ENCODE data around the gene RHBDL3. TPM values are rescaled to one million over a fixed set of nuclear protein-coding genes. Genes with fewer than 3 reads are reported as not detected.

The RHBDL3 gene
- total and polyA plus RNA-seq, 9 donors = 0.83 to 5.6 (median 2.0) TPM

DNA sequence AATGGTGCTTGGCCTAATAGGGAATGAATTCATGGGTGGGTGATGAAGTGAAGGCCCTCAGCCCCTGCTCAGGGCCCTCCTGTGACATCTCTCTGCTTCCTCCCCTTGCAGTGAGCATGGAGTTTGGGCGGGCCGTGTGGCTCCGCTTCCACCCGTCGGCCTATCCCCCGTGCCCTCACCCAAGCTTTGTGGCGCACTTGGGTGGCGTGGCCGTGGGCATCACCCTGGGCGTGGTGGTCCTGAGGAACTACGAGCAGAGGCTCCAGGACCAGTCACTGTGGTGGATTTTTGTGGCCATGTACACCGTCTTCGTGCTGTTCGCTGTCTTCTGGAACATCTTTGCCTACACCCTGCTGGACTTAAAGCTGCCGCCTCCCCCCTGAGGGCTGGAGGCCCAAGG is 55.2 kb downstream of the RHBDL3 start:
- H3K27me3 ChIP-seq = no peaks in the 10 kb centered on the region
- intact Hi-C loops (cut with DNase I) = loop anchor here in 1 of 4 donors (5.0 kb wide), 1 partner anchor 69 kb away; no protein-coding TSS in a partner anchor

DNA sequence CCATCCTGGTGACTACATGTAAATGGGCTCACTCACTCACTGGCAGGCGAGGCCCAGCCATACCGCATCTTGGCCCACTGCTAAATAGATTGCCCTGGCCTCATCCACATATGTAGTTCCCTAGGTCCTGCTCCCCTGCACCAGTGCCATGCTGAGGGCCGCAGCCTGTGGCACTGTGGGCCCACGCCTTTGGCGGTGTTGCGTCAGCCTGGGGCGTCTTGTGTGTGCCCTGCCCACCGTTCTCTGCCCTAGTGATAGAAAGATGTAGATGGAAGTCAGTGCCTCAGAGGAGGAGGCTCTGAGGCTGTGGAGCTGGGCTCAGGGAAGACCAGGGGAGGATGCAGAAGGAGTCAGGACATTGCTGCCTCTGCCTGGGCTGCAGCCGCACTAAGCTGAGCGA is 57.4 kb downstream of the RHBDL3 start:
- no peaks in the 10 kb centered on the region for H3K27me3 ChIP-seq
- no peaks in the 10 kb centered on the region for H3K4me1 ChIP-seq (ENCODE audit: insufficient read depth)
- intact Hi-C loops (cut with DNase I) = loop anchor here in 2 of 4 donors (2.0 to 5.0 kb wide), 2 partner anchors 71 to 72 kb away; no protein-coding TSS in a partner anchor
- H3K9me3 ChIP-seq = no peaks in the 10 kb centered on the region
- H3K4me3 ChIP-seq = no peak overlapping the region
- DNase-seq = no peak
- WGBS, 3 donors = 94 to 98% (median 96%) methylated on average over 10 of the region's 10 CpGs
- TF ChIP-seq, protein P1, sequence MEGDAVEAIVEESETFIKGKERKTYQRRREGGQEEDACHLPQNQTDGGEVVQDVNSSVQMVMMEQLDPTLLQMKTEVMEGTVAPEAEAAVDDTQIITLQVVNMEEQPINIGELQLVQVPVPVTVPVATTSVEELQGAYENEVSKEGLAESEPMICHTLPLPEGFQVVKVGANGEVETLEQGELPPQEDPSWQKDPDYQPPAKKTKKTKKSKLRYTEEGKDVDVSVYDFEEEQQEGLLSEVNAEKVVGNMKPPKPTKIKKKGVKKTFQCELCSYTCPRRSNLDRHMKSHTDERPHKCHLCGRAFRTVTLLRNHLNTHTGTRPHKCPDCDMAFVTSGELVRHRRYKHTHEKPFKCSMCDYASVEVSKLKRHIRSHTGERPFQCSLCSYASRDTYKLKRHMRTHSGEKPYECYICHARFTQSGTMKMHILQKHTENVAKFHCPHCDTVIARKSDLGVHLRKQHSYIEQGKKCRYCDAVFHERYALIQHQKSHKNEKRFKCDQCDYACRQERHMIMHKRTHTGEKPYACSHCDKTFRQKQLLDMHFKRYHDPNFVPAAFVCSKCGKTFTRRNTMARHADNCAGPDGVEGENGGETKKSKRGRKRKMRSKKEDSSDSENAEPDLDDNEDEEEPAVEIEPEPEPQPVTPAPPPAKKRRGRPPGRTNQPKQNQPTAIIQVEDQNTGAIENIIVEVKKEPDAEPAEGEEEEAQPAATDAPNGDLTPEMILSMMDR (IDR thresholded peaks at IDR 0.05) = no peak
- TF ChIP-seq EP300 (IDR thresholded peaks at IDR 0.05) (no peak), POLR2A (IDR thresholded peaks at IDR 0.05) (no peak)
- no peak overlapping the region for H3K27ac ChIP-seq
- no peaks in the 10 kb centered on the region for H3K36me3 ChIP-seq

More for the DNA sequence above, 55.2 kb downstream of the RHBDL3 start:
- H3K36me3 ChIP-seq = no peaks in the 10 kb centered on the region
- WGBS, 3 donors = 90 to 96% (median 95%) methylated on average over 13 to 15 of the region's 15 CpGs
- no peak for TF ChIP-seq POLR2A (IDR thresholded peaks at IDR 0.05)
- TF ChIP-seq, protein P1 (IDR thresholded peaks at IDR 0.05) = no peak
- no peak for TF ChIP-seq EP300 (IDR thresholded peaks at IDR 0.05)
- H3K4me3 ChIP-seq = no peak overlapping the region
- H3K27ac ChIP-seq = no peak overlapping the region
- DNase-seq = no peak
- no peaks in the 10 kb centered on the region for H3K4me1 ChIP-seq (ENCODE audit: insufficient read depth)
- H3K9me3 ChIP-seq = no peaks in the 10 kb centered on the region

DNA sequence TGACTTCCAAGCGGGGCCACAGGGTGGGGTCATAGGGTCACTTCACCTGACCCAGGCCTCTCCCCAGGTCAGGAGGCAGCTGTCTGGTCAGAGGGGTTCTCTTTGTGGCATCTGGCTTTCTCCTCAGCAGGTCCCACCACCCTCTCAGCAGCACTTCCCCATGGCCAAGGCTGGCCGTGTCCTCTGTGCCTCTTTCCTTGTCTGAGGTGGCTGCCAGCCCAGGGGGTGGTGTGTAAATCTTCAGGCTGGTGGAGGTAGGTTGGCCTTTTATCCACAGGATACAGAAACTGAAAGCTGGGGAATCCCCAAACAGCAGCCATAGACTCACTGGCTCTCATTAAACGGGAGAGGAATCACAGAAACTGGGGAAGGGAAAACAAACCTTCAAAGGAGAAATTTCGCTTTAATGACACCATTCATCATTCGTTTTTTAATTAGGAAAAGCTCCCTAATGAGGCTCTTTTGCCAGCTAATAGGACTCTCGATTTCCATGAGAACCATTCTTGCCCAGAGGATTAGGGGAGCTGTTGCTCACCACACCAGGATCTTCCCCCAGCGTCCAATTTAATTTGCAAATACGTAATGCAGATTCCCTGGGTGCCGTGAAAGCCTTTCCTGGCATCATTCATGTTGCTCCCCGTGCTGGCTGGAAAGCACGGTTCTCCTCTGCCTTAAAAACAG is 58.3 kb downstream of the RHBDL3 start:
- H3K9me3 ChIP-seq = no peaks in the 10 kb centered on the region
- no peak overlapping the region for H3K4me3 ChIP-seq
- no peaks in the 10 kb centered on the region for H3K27me3 ChIP-seq
- TF ChIP-seq EP300 (IDR thresholded peaks at IDR 0.05) = no peak
- no peak for TF ChIP-seq POLR2A (IDR thresholded peaks at IDR 0.05)
- TF ChIP-seq, protein P1 (IDR thresholded peaks at IDR 0.05) = no peak
- DNase-seq = no peak
- peak overlapping the region in 1 of 2 donors; percentile 62 for H3K27ac ChIP-seq
- intact Hi-C loops (cut with DNase I) = loop anchor here in 2 of 4 donors (2.0 to 5.0 kb wide), 2 partner anchors 72 to 73 kb away; no protein-coding TSS in a partner anchor
- WGBS, 3 donors = 12 to 15% (median 14%) methylated on average over 11 of the region's 11 CpGs
- H3K4me1 ChIP-seq (ENCODE audit: insufficient read depth) = no peaks in the 10 kb centered on the region
- H3K36me3 ChIP-seq = no peaks in the 10 kb centered on the region

DNA sequence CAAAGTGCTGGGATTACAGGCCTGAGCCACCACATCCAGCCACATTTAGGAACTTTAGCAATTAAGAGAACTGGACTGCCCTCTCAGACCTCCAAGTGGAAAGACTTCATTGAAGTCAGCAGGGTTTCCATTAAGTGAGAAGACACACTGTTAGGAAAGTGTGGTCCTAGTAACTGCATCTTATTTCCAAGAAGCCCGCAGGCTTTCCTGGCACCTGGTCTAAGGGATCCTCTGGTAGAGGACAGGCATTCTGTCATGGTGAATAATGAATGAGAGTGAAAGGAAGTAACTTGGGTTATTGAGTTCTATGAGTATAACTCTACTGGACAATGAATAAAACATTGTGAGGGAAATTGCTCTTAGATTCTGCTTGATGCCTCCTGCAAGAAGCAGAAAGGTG is 62.3 kb downstream of the RHBDL3 start:
- peak in 1 of 5 donors; percentile 2 for DNase-seq
- no peak overlapping the region for H3K27ac ChIP-seq
- no peaks in the 10 kb centered on the region for H3K9me3 ChIP-seq
- H3K4me1 ChIP-seq (ENCODE audit: insufficient read depth) = no peaks in the 10 kb centered on the region
- TF ChIP-seq POLR2A (IDR thresholded peaks at IDR 0.05) = no peak
- no peak for TF ChIP-seq EP300 (IDR thresholded peaks at IDR 0.05)
- H3K36me3 ChIP-seq = no peaks in the 10 kb centered on the region
- no peak overlapping the region for H3K4me3 ChIP-seq
- intact Hi-C loops (cut with DNase I) = no loop called here
- H3K27me3 ChIP-seq = no peaks in the 10 kb centered on the region
- WGBS, 3 donors = 86 to 94% (median 93%) methylated on average over 1 of the region's 1 CpG

DNA sequence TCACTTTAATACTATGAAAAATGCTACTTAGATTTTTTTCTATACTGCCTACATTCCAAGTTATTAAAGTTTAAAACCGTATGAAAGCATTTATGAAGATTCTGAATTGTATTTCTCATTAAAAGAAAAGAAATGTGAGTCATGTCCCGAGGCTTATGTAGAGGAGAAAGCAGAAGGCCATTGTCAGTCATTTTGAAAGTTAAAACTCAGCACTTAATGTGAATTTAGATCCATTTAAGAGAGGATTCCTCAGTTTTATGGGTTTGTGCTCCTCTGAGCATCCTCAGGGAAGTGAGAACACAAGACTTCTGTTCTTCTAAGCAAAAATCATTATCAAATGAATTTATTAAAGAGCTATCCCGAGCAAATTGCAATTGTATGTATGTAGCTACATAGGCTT is 64.5 kb downstream of the RHBDL3 start:
- TF ChIP-seq, protein P1 (IDR thresholded peaks at IDR 0.05) = no peak
- TF ChIP-seq POLR2A (IDR thresholded peaks at IDR 0.05) (no peak), EP300 (IDR thresholded peaks at IDR 0.05) (no peak)
- DNase-seq = no peak
- H3K27ac ChIP-seq = no peak overlapping the region
- H3K4me3 ChIP-seq = no peak overlapping the region
- no peaks in the 10 kb centered on the region for H3K9me3 ChIP-seq
- no peaks in the 10 kb centered on the region for H3K27me3 ChIP-seq
- 70 to 75% (median 74%) methylated on average over 3 of the region's 3 CpGs for WGBS, 3 donors
- no peaks in the 10 kb centered on the region for H3K36me3 ChIP-seq
- H3K4me1 ChIP-seq (ENCODE audit: insufficient read depth) = no peaks in the 10 kb centered on the region
- intact Hi-C loops (cut with DNase I) = no loop called here

Measured in ovary (tissue), 9 donors.